Measurements from ENCODE around the gene NDUFB11.

DNA sequence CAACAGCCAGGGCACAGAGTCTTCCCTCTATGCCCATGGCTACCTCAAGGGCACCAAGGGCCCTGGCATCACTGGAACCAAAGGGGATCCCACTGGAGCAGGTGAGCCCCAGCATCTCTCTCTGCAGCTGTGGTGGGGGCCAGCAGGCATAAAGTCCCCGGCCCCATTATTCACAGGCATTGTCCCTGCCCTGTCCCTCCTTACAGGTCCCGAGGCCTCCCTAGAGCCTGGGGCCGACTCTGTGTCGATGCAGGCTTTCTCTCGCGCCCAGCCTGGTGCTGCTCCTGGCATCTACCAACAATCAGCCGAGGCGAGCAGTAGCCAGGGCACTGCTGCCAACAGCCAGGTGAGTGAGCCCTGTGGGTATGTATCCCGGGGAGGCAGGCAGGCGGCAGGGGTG, 36.8 kb upstream of the NDUFB11 start:
- TF ChIP-seq, protein P1, sequence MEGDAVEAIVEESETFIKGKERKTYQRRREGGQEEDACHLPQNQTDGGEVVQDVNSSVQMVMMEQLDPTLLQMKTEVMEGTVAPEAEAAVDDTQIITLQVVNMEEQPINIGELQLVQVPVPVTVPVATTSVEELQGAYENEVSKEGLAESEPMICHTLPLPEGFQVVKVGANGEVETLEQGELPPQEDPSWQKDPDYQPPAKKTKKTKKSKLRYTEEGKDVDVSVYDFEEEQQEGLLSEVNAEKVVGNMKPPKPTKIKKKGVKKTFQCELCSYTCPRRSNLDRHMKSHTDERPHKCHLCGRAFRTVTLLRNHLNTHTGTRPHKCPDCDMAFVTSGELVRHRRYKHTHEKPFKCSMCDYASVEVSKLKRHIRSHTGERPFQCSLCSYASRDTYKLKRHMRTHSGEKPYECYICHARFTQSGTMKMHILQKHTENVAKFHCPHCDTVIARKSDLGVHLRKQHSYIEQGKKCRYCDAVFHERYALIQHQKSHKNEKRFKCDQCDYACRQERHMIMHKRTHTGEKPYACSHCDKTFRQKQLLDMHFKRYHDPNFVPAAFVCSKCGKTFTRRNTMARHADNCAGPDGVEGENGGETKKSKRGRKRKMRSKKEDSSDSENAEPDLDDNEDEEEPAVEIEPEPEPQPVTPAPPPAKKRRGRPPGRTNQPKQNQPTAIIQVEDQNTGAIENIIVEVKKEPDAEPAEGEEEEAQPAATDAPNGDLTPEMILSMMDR (IDR thresholded peaks at IDR 0.05 in 4 of 5, conservative IDR thresholded peaks at IDR 0.05 in 1 of 5): no peak
- TF ChIP-seq POLR2A (IDR thresholded peaks at IDR 0.05): no peak
